A549 (cell line): ENCODE measurements around the gene RNF220.

Experiments used
- CEBPB ChIP-seq, 2 experiments: fragments of >200 bp in 1 of 2; sonication (Bioruptor Twin) in 1 of 2; formaldehyde crosslinking in 1 of 2; IDR thresholded peaks; 2 replicates each; pipeline ENCODE4 v1.6.1; 2012 to 2016
- ELK1 ChIP-seq: fragments of 150-350 bp; IDR thresholded peaks from 2 replicates; pipeline ENCODE4 v1.6.1; 2014; ENCODE audit warnings: low read depth, mild to moderate bottlenecking, low read length
- GATA3 ChIP-seq: IDR thresholded peaks from 2 replicates; pipeline ENCODE4 v1.6.1; 2012; ENCODE audit warnings: borderline replicate concordance
- JUN ChIP-seq, 2 experiments: fragments of >200 bp; sonication (Bioruptor Twin); formaldehyde crosslinking; IDR thresholded peaks; 2 replicates in 1 of 2; 3 replicates in 1 of 2; pipeline ENCODE4 v1.6.1; 2016 to 2017
- NR3C1 ChIP-seq: fragments of >200 bp; sonication (Bioruptor Twin); formaldehyde crosslinking; IDR thresholded peaks from 3 replicates; pipeline ENCODE4 v1.6.1; 2017
- POLR2A ChIP-seq: IDR thresholded peaks from 2 replicates; pipeline ENCODE4 v1.6.1; 2012; ENCODE audit warnings: mild to moderate bottlenecking, low read length
- RAD21 ChIP-seq, 2 experiments: fragments of >200 bp in 1 of 2; sonication (Bioruptor Twin) in 1 of 2; formaldehyde crosslinking in 1 of 2; IDR thresholded peaks in 1 of 2; conservative IDR thresholded peaks in 1 of 2; 2 replicates in 1 of 2; 3 replicates in 1 of 2; pipeline ENCODE4 v1.6.1; 2012 to 2018; ENCODE audit warnings: inconsistent platforms in 1 of 2
- RARB ChIP-seq: fragments of 250-450 bp; sonication (Bioruptor Pico); IDR thresholded peaks from 2 replicates; pipeline ENCODE4 v1.8.0; 2021; ENCODE audit warnings: mild to moderate bottlenecking, moderate library complexity
- SMC3 ChIP-seq: fragments of >200 bp; sonication (Bioruptor Twin); formaldehyde crosslinking; IDR thresholded peaks from 3 replicates; pipeline ENCODE4 v1.6.1; 2018; ENCODE audit warnings: inconsistent platforms
- SREBF2 ChIP-seq: fragments of 450-650 bp; IDR thresholded peaks from 2 replicates; pipeline ENCODE4 v1.6.1; 2014; ENCODE audit warnings: mild to moderate bottlenecking, moderate library complexity
- TF ChIP-seq, protein P1 (sequence below): fragments of >200 bp; sonication (Bioruptor Twin); formaldehyde crosslinking; IDR thresholded peaks from 3 replicates; pipeline ENCODE4 v1.5.1; 2016
- TF ChIP-seq, protein P2 (sequence below): fragments of 450-650 bp; IDR thresholded peaks from 2 replicates; pipeline ENCODE4 v1.6.1; 2014; ENCODE audit warnings: antibody characterized with exemption
- TF ChIP-seq, protein P3 (sequence below): fragments of 250-450 bp; sonication (Bioruptor Pico); IDR thresholded peaks from 2 replicates; pipeline ENCODE4 v1.5.0; 2021; ENCODE audit warnings: mild to moderate bottlenecking, moderate library complexity, borderline replicate concordance

DNA sequence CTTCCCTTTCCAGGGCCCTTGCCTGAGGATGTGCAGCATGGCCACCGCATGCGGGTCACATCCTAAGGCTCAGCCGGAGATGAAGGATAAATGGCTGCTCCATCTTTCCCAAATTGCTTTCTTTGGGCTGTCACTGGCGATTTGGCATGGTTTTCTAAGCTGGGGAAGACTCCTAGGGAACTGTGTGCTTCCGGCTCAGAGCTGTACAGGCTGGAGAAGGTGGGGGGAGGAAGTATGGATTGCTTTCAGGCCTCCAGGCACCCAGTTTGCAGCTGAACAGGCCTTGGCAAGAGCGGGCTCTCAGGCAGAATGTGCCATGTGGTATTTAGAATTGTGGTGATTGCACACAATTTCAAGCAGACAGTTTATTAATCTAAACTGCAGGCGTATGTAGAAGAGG, 220.3 kb downstream of the RNF220 start:
- TF ChIP-seq, protein P1, sequence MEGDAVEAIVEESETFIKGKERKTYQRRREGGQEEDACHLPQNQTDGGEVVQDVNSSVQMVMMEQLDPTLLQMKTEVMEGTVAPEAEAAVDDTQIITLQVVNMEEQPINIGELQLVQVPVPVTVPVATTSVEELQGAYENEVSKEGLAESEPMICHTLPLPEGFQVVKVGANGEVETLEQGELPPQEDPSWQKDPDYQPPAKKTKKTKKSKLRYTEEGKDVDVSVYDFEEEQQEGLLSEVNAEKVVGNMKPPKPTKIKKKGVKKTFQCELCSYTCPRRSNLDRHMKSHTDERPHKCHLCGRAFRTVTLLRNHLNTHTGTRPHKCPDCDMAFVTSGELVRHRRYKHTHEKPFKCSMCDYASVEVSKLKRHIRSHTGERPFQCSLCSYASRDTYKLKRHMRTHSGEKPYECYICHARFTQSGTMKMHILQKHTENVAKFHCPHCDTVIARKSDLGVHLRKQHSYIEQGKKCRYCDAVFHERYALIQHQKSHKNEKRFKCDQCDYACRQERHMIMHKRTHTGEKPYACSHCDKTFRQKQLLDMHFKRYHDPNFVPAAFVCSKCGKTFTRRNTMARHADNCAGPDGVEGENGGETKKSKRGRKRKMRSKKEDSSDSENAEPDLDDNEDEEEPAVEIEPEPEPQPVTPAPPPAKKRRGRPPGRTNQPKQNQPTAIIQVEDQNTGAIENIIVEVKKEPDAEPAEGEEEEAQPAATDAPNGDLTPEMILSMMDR = no peak
- TF ChIP-seq POLR2A (no peak), ELK1 (no peak), SREBF2 (no peak), RARB (CRISPR knock-in tag) (no peak), NR3C1 (no peak), RAD21 (conservative IDR thresholded peaks at IDR 0.05 in 1 of 2, IDR thresholded peaks at IDR 0.05 in 1 of 2) (no peak), CEBPB (IDR thresholded peaks at IDR 0.05) (no peak), SMC3 (no peak), JUN (IDR thresholded peaks at IDR 0.05) (no peak), GATA3 (no peak)
- TF ChIP-seq, protein P2, sequence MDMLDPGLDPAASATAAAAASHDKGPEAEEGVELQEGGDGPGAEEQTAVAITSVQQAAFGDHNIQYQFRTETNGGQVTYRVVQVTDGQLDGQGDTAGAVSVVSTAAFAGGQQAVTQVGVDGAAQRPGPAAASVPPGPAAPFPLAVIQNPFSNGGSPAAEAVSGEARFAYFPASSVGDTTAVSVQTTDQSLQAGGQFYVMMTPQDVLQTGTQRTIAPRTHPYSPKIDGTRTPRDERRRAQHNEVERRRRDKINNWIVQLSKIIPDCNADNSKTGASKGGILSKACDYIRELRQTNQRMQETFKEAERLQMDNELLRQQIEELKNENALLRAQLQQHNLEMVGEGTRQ = no peak
- TF ChIP-seq, protein P3, sequence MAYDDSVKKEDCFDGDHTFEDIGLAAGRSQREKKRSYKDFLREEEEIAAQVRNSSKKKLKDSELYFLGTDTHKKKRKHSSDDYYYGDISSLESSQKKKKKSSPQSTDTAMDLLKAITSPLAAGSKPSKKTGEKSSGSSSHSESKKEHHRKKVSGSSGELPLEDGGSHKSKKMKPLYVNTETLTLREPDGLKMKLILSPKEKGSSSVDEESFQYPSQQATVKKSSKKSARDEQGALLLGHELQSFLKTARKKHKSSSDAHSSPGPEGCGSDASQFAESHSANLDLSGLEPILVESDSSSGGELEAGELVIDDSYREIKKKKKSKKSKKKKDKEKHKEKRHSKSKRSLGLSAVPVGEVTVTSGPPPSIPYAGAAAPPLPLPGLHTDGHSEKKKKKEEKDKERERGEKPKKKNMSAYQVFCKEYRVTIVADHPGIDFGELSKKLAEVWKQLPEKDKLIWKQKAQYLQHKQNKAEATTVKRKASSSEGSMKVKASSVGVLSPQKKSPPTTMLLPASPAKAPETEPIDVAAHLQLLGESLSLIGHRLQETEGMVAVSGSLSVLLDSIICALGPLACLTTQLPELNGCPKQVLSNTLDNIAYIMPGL (CRISPR knock-in tag) = no peak
